PC-9 (cell line): ENCODE measurements around the gene TBC1D24. TPM values are rescaled to one million over a fixed set of nuclear protein-coding genes. Genes with fewer than 3 reads are reported as not detected.
A peak's percentile ranks its signal among the peaks of the same experiment; 100 is the strongest.

Experiments
- BruUV-seq: library from RNA; stranded (reverse); fragments of 400-500 nt; replicated peaks from 2 replicates; lab custom pipeline; 2021; lab: Mats Ljungman, UMichigan
- CTCF ChIA-PET: fragments of 300-600 bp; sonication (Branson Sonifier 250); formaldehyde crosslinking; loops from one replicate; lab custom pipeline; 2022; ENCODE audit warnings: antibody characterized with exemption; lab: Charles Lee
- POLR2A ChIA-PET: fragments of 300-600 bp; sonication (Branson Sonifier 250); formaldehyde crosslinking; loops from one replicate; lab custom pipeline; 2022; ENCODE audit warnings: antibody characterized with exemption; ENCODE audit not compliant: unreplicated experiment; lab: Charles Lee
- DNase-seq, 2 experiments: peaks; one replicate each; pipeline versions ENCODE4 v3.0.0 to v3.0.0-alpha.2; 2015 to 2022; ENCODE audit warnings: mixed read lengths in 1 of 2
- H2AFZ ChIP-seq: fragments of 200-600 bp; sonication (generic); 2 replicates; pipeline ENCODE4 v1.8.1; 2017; ENCODE audit warnings: antibody characterized with exemption
- H3F3A ChIP-seq: fragments of 200-600 bp; sonication (generic); 2 replicates; pipeline ENCODE4 v1.8.1; 2017; ENCODE audit warnings: antibody characterized with exemption, mild to moderate bottlenecking, low read depth; ENCODE audit not compliant: insufficient read depth
- H3K27ac ChIP-seq: fragments of 200-600 bp; sonication (generic); 2 replicates; pipeline ENCODE4 v1.6.1; 2016; ENCODE audit warnings: mixed run types
- H3K27me3 ChIP-seq: fragments of 200-600 bp; sonication (generic); 2 replicates; pipeline ENCODE4 v1.6.1; 2016; ENCODE audit warnings: low read depth, mixed run types; ENCODE audit not compliant: insufficient read depth
- H3K36me3 ChIP-seq: fragments of 200-600 bp; sonication (generic); 2 replicates; pipeline ENCODE4 v1.6.1; 2016; ENCODE audit warnings: low read depth, mixed run types
- H3K4me1 ChIP-seq: fragments of 200-600 bp; sonication (generic); replicated peaks from 2 replicates; pipeline ENCODE4 v1.6.1; 2016; ENCODE audit warnings: mixed run types; ENCODE audit not compliant: insufficient read depth
- H3K4me2 ChIP-seq: fragments of 200-600 bp; sonication (generic); 2 replicates; pipeline ENCODE4 v1.6.1; 2017; ENCODE audit warnings: mixed run types
- H3K4me3 ChIP-seq: fragments of 200-600 bp; sonication (generic); 2 replicates; pipeline ENCODE4 v1.6.1; 2016; ENCODE audit warnings: mixed run types
- H3K79me2 ChIP-seq: fragments of 200-600 bp; sonication (generic); 2 replicates; pipeline ENCODE4 v1.6.1; 2017; ENCODE audit warnings: low read depth, mixed run types
- H3K9me2 ChIP-seq: fragments of 200-600 bp; sonication (generic); 2 replicates; pipeline ENCODE4 v1.8.1; 2017; ENCODE audit warnings: mild to moderate bottlenecking; ENCODE audit not compliant: insufficient read depth
- H3K9me3 ChIP-seq: fragments of 200-600 bp; sonication (generic); 2 replicates; pipeline ENCODE4 v1.8.1; 2016; ENCODE audit warnings: low read depth; ENCODE audit not compliant: insufficient read depth
- H4K20me1 ChIP-seq: fragments of 200-600 bp; sonication (generic); 2 replicates; pipeline ENCODE4 v1.8.1; 2017; ENCODE audit not compliant: insufficient read depth
- EZH2 ChIP-seq: fragments of 200-600 bp; sonication (generic); IDR thresholded peaks from 2 replicates; pipeline ENCODE4 v1.8.0; 2017; ENCODE audit warnings: antibody characterized with exemption, low read depth
- intact Hi-C: fragments of 100-400 bp; cut with micrococcal nuclease; formaldehyde crosslinking; loops from one replicate; pipeline ENCODE4 v1.10.0; 2022; ENCODE audit not compliant: unreplicated experiment
- total RNA-seq: library from RNA; stranded (reverse); gene quantifications from 2 replicates; pipeline ENCODE4 v1.2.3, GENCODE V29; 2021
- TF ChIP-seq, protein P1 (sequence below): fragments of 200-600 bp; sonication (generic); conservative IDR thresholded peaks from 2 replicates; pipeline ENCODE4 v1.6.1; 2017; ENCODE audit warnings: mixed run types, antibody characterized with exemption, mild to moderate bottlenecking, moderate library complexity

Gene TBC1D24
- total RNA-seq, 1 experiment from 2014 or later: 30.0 TPM

GRCh38 chr16:2443555-2443954, 31.4 kb upstream of the TBC1D24 start:
- DNase-seq: no peak
- Histone ChIP-seq H3K4me3 (no peak overlapping the region), H3K9me2 (no peaks in the 10 kb centered on the region), H3K4me1 (peaks cover 29% of the 10 kb centered on the region), H3K27me3 (no peaks in the 10 kb centered on the region), H3K79me2 (peaks cover 1% of the 10 kb centered on the region; the same call in 1 of the 2 replicates), H3K9me3 (no peaks in the 10 kb centered on the region), H2AFZ (no peak overlapping the region), H3F3A (peaks cover 36% of the 10 kb centered on the region), H4K20me1 (peaks cover 5% of the 10 kb centered on the region; the same call in 1 of the 2 replicates), H3K4me2 (no peak overlapping the region), H3K27ac (no peak overlapping the region), H3K36me3 (peaks cover 23% of the 10 kb centered on the region)
- TF ChIP-seq, protein P1, sequence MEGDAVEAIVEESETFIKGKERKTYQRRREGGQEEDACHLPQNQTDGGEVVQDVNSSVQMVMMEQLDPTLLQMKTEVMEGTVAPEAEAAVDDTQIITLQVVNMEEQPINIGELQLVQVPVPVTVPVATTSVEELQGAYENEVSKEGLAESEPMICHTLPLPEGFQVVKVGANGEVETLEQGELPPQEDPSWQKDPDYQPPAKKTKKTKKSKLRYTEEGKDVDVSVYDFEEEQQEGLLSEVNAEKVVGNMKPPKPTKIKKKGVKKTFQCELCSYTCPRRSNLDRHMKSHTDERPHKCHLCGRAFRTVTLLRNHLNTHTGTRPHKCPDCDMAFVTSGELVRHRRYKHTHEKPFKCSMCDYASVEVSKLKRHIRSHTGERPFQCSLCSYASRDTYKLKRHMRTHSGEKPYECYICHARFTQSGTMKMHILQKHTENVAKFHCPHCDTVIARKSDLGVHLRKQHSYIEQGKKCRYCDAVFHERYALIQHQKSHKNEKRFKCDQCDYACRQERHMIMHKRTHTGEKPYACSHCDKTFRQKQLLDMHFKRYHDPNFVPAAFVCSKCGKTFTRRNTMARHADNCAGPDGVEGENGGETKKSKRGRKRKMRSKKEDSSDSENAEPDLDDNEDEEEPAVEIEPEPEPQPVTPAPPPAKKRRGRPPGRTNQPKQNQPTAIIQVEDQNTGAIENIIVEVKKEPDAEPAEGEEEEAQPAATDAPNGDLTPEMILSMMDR: no peak
- TF ChIP-seq EZH2: no peak
- no TSS peak for BruUV-seq
- CTCF ChIA-PET: interaction anchor here (0.6 kb wide), 1 partner anchor 140 kb away, joined by 3 read pairs; no protein-coding TSS in a partner anchor
- POLR2A ChIA-PET: no interaction called here
- intact Hi-C loops: no loop called here

DNA sequence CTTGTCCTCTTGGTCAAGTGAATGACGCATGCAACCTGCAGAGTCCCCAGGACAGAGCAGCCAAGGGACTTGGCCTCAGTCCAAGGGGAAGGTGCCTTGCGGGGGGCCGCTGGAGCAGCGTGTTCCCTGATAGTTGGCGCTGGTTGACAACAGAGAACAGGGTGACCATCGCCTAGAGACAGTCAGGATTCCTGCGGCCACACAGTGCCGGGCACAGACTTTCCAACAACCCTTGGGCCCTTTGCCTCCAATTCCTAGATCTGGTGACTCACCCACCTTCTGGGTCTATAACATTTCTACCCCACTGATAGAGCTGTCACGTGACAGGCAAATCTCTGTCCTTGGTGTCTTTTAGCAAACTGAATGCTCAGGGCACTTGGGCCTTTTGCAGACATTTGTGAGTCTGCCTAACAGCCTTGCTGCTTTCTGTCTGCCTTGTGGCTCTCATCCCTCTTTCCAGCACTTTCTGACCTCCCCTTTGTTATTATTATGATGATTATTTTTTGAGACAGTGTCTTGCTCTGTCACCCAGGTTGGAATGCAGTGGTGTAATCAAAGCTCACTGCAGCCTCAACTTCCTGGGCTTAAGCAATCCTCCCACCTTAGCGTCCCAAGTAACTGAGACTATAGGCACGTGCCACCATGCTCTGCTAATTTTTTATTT, 26.9 kb upstream of the TBC1D24 start:
- Histone ChIP-seq H2AFZ (no peak overlapping the region), H3K4me3 (peak overlapping the region; percentile 18; the same call in 1 of the 2 replicates), H3F3A (peaks cover 40% of the 10 kb centered on the region), H4K20me1 (peaks cover 5% of the 10 kb centered on the region; the same call in 1 of the 2 replicates), H3K4me1 (peaks cover 33% of the 10 kb centered on the region), H3K9me2 (no peaks in the 10 kb centered on the region), H3K79me2 (peaks cover 9% of the 10 kb centered on the region), H3K9me3 (no peaks in the 10 kb centered on the region), H3K27ac (peak overlapping the region; percentile 64), H3K36me3 (peaks cover 19% of the 10 kb centered on the region), H3K27me3 (no peaks in the 10 kb centered on the region), H3K4me2 (peak overlapping the region; percentile 57)
- CTCF ChIA-PET: no interaction called here
- peak; percentile 86 to 90 for DNase-seq
- intact Hi-C loops: no loop called here
- POLR2A ChIA-PET: no interaction called here
- TF ChIP-seq, protein P1: no peak
- no peak for TF ChIP-seq EZH2
- BruUV-seq: no TSS peak

GRCh38 chr16:2449118-2449517, 25.8 kb upstream of the TBC1D24 start:
- no peaks in the 10 kb centered on the region for H3K9me2 ChIP-seq
- no peak for TF ChIP-seq EZH2
- TF ChIP-seq, protein P1: no peak
- intact Hi-C loops: no loop called here

More at GRCh38 chr16:2449118-2449517, 25.8 kb upstream of the TBC1D24 start:
- ChIA-PET CTCF (no interaction called here), POLR2A (no interaction called here)
- Histone ChIP-seq H3K4me1 (peaks cover 33% of the 10 kb centered on the region), H3K4me2 (peak overlapping the region; percentile 57; the same call in 1 of the 2 replicates), H3K79me2 (peaks cover 9% of the 10 kb centered on the region), H3K27me3 (no peaks in the 10 kb centered on the region), H3K36me3 (peaks cover 18% of the 10 kb centered on the region), H3K27ac (no peak overlapping the region), H2AFZ (no peak overlapping the region), H4K20me1 (peaks cover 5% of the 10 kb centered on the region; the same call in 1 of the 2 replicates), H3F3A (peaks cover 40% of the 10 kb centered on the region), H3K9me3 (no peaks in the 10 kb centered on the region), H3K4me3 (no peak overlapping the region)
- no peak for DNase-seq
- no TSS peak for BruUV-seq
